Measurements from ENCODE around the gene TMEM52.
"Not testable (repeated sequence)": the region's sequence is repeated elsewhere in the genome, so short reads cannot be mapped to it uniquely, and the experiment has no call there.

Gene TMEM52

DNA sequence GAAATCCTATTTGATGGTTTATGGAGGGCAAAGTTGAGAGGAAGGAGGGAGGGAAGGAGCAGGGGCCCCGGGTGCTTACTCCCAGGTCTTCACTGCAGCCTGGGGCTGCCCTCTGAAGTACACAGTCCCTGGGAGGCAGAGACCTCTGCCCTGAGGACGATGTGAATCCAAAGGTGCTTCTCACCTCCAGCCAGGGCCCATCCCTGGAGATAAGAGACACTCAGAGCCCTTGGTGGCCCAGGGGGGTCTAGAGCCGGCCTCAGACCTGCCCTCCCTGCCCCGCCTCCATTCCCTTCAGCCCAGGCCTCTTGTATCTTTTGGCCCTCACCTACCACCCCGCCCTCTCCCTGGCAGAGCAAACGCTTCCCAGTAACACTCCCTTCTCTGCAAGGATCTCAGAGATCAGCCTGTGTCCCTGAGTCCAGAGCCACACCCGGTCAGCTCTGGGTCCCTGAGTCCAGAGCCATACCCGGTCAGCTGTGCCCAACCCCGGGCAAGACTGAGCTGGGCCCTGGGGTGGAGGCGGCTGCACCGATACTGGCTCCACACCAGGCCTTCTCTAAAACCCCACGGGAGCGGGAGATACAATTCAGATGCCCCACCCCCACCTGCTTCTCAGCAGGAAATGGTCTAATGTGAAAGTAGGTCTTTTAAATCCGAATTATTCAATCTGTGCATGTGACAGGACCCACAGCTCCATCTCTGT lies 24.6 kb downstream of the TMEM52 start:
- DNase-seq (ENCODE audit: low read depth in 2 of 2): no peak

GRCh38 chr1:1893997-1894353 lies 25.1 kb downstream of the TMEM52 start:
- no peak for DNase-seq (ENCODE audit: low read depth in 2 of 2)

GRCh38 chr1:1893291-1893985 lies 25.6 kb downstream of the TMEM52 start:
- DNase-seq (ENCODE audit: low read depth in 2 of 2): no peak

- DNase-seq (ENCODE audit: low read depth in 2 of 2): no peak
Observed at GRCh38 chr1:1892763-1893120, 26.3 kb downstream of the TMEM52 start.

DNA sequence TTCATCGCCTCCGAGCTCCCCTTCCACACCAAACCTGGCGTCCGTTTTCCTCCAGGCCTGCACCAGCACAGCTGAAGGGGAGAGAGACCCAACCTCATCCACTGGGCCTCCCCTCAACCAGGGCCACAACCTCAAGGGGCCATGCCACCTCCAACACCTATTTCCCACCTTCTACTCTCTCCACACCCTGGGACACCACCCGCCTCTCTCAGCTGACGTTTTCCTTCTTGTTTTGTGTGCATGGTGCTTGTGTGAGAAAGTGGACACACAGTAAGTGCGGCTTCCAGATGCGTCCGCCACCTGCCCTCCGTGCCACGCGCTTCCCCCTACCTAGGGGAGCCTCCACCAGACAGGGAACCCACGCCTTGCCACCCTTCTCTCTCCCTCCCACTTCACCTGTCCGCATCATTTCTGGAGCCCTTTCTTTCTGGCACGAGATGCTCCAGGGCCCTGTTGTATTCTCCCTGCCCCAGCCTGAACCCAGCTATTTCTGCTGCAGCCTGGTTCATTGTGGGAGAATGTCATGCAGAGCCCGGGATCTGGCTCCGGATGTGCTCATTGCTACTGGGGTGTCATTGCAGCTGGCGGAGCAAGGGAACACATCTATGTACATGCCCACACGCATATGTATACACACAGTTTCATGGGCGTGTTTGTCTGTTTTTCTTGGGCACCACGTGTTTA lies 26.9 kb downstream of the TMEM52 start:
- no peak for DNase-seq (ENCODE audit: low read depth in 2 of 2)

DNA sequence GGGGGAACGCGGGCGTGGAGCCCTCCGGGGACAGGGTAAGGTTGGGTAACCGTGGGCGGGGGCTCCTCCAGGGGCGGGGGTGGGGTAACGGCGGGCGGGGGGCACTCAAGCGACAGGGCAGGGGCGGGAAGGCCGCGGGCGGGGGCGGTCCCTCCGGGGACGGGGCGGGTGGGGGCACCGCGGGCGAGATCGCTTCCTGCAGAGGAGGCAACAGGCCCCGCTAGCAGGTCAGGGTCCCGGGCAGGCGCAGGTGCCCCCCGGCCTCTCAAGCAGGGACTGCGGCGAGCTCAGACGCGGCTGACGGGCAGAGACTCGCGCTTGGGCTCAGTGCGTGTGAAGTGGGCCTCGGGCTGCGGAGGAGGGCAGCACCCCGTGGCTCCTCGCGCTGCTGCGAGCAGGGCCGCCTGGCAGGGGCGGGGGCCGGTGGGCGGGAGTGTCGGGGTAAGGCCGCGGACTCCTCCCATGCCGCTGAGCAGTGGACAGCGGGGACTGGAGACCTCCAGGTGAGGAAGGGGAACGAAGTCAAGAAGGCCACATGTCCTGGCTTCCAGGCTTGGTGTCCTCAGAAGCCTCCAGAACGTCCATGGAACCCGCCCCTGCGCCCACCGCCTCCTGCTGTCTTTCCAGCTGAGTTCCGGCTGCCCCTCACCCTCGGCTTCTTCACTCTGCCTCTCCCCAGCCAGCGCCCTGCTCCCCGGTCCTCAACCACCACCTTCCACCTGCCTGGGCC lies 27.6 kb downstream of the TMEM52 start:
- peak; percentile 64 to 68 for DNase-seq (ENCODE audit: low read depth in 2 of 2)

- DNase-seq (ENCODE audit: low read depth in 2 of 2): peak; percentile 65 to 84
Observed at GRCh38 chr1:1890506-1891348, 28.4 kb downstream of the TMEM52 start, which contains the start of gene GNB1. GNB1 (minus strand) TSS chr1:1891087; CDS start chr1:1825453, 65,634 bp downstream.

DNA sequence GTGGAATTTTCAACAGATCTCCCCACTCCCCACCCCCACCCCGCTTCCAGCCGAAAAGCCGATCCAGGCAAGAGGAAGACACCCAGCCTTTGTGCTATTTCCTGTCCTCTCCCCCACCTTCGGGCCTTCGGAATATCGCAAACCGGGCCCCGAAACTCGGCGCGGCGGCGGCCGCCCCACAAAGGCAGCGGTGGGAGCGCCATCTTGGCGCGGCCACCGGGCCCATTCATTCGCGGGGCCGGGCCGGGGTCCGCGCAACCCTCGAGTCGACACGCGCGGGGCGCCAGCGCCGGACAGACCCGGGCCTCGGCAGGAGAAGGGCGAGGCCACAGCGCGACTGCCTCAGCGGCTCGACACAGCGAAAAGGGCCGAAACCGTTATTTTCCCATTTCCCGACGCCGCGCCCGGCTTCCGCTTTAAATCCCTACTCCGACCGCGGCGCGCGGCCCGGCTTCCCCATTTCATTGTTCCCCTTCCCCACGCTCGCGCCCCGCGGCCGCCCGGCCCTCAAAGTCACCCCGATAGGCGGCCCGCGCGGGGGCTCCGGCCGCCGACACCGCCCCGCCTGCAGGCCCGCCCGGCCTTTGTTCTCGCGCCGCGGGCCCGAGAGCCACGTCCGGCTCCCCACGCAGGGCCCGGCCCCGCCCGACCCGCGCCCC lies 29.1 kb downstream of the TMEM52 start:
- no peak for DNase-seq (ENCODE audit: low read depth in 2 of 2)

DNA sequence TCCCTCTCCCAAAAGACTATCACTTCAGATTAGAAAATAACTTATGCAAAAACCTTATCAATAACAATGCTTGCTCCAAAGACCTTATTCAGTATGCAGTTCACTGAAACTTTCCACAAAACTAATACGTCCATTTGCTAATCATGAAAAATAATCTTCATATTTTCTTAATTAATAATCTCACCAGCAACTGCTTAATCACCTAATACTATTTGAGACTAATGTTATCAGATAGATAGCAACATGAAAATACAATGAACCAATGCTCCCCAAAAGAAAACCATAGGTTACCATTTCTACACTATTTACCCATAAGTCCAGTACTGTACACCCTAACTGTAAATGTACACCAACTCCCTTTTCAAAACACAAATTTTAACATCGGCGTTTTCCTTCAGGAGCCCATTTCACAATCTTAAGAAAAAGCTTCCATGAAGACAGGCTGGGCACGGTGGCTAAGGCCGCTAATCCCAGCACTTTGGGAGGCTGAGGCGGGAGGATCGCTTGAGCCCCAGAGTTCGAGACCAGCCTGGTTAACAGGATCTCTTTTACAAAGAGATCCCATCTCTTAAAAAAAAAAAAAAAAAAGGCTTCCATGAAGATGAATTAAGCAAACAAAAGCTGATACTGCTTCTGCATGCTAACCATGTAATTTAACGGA lies 29.9 kb downstream of the TMEM52 start:
- DNase-seq (ENCODE audit: low read depth in 2 of 2): no peak

DNA sequence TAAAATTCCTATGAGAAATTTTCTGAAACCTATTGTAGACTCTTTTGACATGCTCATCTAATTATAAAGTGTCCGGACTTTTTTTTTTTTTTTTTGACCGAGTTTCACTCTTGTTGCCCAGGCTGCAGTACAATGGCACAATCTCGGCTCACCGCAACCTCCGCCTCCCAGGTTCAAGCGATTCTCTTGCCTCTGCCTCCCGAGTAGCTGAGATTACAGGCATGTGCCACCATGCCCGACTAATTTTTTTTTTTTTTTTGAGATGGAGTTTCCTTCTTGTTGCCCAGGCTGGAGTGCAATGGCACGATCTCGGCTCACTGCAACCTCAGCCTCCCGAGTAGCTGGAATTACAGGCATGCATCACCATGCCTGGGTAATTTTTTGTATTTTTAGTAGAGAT lies 35.2 kb downstream of the TMEM52 start:
- DNase-seq (ENCODE audit: low read depth in 2 of 2): not testable (repeated sequence)

GRCh38 chr1:1883092-1883873 lies 35.8 kb downstream of the TMEM52 start:
- DNase-seq (ENCODE audit: low read depth in 2 of 2): no peak

- DNase-seq (ENCODE audit: low read depth in 2 of 2): no peak
Observed at GRCh38 chr1:1881727-1882126, 37.4 kb downstream of the TMEM52 start.

DNA sequence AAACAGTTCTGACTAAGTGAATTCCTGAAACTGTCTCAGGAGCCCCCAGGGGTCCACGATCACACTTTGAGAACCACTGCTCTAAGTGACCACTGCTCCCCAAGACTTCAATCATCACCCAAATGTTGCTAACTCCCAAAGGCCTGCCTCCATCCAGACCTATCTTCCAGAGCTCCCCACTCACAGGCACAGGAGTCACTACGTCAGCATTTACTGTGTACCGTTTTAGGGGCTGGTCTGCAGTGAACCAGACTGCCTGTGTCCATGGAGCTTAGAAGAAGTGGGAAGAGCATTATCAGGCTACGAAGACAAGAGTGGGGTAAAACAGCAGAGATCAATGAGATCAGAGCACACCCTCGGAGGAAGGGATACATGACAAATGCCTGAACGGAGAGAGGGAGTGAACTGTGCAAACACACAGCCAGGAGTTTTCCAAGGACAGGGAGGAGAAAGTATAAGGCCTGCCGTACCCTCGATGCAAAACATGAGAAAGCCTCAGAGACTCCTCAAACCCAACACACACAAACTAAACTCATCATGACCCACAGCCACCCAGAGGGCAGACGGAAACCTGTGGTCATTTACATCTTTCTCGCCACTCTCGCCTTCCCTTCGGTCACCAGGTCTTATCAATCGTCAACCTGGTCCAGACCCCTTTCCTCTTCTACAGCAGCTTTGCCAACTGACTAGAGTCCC lies 38.3 kb downstream of the TMEM52 start:
- DNase-seq (ENCODE audit: low read depth in 2 of 2): no peak

GRCh38 chr1:1879942-1880341 lies 39.1 kb downstream of the TMEM52 start:
- no peak for DNase-seq (ENCODE audit: low read depth in 2 of 2)

DNA sequence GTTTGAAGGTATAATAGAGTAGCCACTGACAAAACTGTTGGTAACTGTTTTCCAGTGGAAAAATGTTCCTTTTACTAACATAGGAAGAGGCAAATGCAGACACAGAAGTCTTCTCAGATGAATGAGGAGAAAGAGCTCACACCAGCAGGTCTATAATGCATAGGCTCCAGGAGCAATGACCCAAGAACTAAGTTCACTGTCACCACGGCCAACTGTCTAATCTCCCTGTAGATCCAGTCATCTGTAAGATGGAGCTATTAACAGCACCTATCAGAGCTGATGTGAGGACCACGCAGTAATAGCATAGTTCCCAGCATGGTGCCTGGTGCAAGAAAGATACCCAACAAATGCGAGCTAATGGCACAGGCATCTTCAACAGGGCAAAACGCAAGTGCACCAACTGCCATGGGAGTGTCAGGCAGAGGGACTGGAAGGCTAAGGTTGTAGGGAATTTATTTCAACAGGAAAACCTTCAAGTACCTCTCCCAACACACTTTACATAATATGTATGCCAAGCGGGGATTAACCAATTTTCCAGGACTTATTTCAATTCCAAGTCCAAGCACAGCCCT lies 41.1 kb downstream of the TMEM52 start:
- DNase-seq (ENCODE audit: low read depth in 2 of 2): no peak

DNA sequence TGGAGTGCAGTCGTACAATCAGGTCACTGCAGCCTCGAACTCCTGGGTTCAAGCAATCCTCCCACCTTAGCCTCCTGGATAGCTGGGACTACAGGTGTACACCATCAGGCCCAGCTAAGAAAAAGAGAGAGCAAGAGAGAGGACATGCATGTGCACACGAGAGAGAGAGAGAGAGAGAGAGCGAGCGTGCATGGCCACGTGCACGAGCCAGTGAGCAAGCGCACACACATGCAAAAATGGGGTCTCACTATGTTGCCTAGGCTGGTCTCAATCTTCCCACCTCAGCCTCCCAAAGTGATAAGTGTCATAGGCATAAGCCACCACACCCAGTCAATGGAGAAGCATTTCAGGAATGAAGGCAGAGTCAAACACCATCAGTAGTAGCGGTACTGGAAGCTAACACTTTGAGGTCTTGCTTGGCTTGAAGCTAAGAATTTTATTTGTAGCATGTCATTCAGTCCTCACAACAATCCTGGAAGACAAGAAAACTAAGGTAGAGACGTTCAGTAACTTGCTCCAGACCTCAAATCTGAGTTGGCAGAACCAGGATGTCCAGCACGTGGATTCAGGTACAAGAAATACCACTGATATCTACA lies 42.6 kb downstream of the TMEM52 start:
- no peak for DNase-seq (ENCODE audit: low read depth in 2 of 2)

GRCh38 chr1:1875932-1876331 lies 43.1 kb downstream of the TMEM52 start:
- no peak for DNase-seq (ENCODE audit: low read depth in 2 of 2)

- no peak for DNase-seq (ENCODE audit: low read depth in 2 of 2)
Observed at GRCh38 chr1:1874901-1875300, 44.2 kb downstream of the TMEM52 start.
